OCI-LY3 (cell line): ENCODE measurements around the gene ATF3.

Experiments
- CTCF ChIP-seq: fragments of 200-600, 300-600 bp; sonication (generic); IDR thresholded peaks from 2 replicates; pipeline ENCODE4 v1.5.1; 2014; ENCODE audit warnings: antibody characterized with exemption, low read length, low read depth
- EZH2phosphoT487 ChIP-seq: fragments of 200-600 bp; shearing (Covaris generic); IDR thresholded peaks from 2 replicates; pipeline ENCODE4 v1.6.1; 2018; ENCODE audit warnings: antibody characterized with exemption, mixed run types, low read depth

- no peak for TF ChIP-seq CTCF
- 0 out of 2 replicates have a peak, but pooled peaks have one; percentile 74 for TF ChIP-seq EZH2phosphoT487
Measured at GRCh38 chr1:212566522-212567479, 41.8 kb upstream of the ATF3 start.
